Natural killer cell treated with Interleukin-12 subunit alpha and Interleukin-12 subunit beta and Interleukin-15 and Interleukin-18, amount 100 ng/mL, for 72 hours (primary cell): Measurements from ENCODE around the gene PRRX1. TPM values are rescaled to one million over a fixed set of nuclear protein-coding genes. Genes with fewer than 3 reads are reported as not detected.

Source experiments
- ATAC-seq, 2 donors: fragments of 150-1000 bp; cut with Tn5 transposase in 1 of 2; sonication (Bioruptor Pico), chemical (Tn5 transposase) in 1 of 2; 2 replicates each; pipeline ENCODE4 v1.10.0; 2021
- DNase-seq: peaks from one replicate; pipeline ENCODE4 v3.0.0; 2022; ENCODE audit warnings: low spot score
- H3K27ac Mint-ChIP-seq, 2 donors: 1 replicate in 1 of 2; 2 replicates in 1 of 2; pipeline ENCODE4 v1.8.0; 2022; ENCODE audit warnings: mixed read lengths in 2 of 2, mild to moderate bottlenecking in 1 of 2, moderate library complexity in 1 of 2
- H3K27me3 Mint-ChIP-seq, 2 donors: 1 replicate in 1 of 2; 2 replicates in 1 of 2; pipeline ENCODE4 v1.8.0; 2022; ENCODE audit warnings: mixed read lengths in 2 of 2
- H3K36me3 Mint-ChIP-seq: one replicate; pipeline ENCODE4 v1.8.0; 2022; ENCODE audit warnings: mixed read lengths
- H3K4me1 Mint-ChIP-seq, 2 donors: 1 replicate in 1 of 2; 2 replicates in 1 of 2; pipeline ENCODE4 v1.8.0; 2022; ENCODE audit warnings: low read depth in 2 of 2, mixed read lengths in 2 of 2, mild to moderate bottlenecking in 1 of 2
- H3K4me3 Mint-ChIP-seq: one replicate; pipeline ENCODE4 v1.8.0; 2022; ENCODE audit warnings: mixed read lengths
- H3K9me3 Mint-ChIP-seq: 2 replicates; pipeline ENCODE4 v1.8.0; 2022; ENCODE audit warnings: mixed read lengths
- total RNA-seq, 2 donors: library from RNA; stranded (reverse); gene quantifications; one replicate each; pipeline ENCODE4 v1.2.3, GENCODE V29; 2022

Gene PRRX1
- total RNA-seq, 2 donors from 2014 or later = not detected

DNA sequence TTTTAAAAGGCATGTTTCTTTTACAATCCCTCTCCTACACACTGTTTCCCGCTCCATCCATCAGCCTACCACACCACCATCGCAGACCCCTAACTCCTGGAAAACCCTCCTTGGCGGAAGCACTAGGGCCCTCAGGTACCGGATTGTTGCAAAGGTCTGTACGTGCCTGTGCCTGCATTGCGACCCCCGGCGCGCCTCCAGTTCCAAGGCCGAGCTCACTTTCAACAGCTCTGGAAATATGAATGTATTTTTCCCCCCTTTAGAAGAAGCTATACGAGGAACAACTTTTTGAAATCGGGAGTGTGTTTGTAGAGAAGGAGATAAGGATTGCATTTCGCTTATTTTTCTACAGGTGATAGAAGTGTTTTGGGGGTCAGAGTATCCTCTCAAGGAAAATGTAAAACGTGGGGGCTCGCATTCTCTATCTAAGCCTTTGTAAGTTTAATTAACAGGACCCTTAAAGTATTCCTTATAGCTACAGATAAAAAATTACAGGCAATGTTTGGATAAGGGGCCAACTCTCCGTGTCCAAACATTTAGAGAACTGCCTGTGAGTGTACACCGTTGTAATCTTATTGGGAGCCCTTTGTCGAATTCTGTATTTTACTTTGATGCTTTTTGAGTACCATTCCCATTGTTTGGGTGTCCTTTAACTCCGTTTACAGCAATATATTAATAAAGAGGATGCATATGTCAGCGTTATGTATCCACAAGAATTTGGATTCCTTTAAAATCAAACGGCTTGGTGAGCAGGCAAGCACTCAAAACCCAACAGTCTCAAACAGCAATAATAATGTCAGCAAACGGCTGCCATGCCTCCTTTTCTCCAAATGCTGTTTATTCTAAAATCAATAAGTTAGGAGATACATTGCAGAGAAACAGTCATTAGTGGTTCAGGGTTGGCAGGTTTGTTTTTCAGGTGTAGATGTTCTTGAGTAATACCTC lies 5.9 kb downstream of the PRRX1 start:
- ATAC-seq = no peak
- H3K27ac Mint-ChIP-seq = no peak overlapping the region

DNA sequence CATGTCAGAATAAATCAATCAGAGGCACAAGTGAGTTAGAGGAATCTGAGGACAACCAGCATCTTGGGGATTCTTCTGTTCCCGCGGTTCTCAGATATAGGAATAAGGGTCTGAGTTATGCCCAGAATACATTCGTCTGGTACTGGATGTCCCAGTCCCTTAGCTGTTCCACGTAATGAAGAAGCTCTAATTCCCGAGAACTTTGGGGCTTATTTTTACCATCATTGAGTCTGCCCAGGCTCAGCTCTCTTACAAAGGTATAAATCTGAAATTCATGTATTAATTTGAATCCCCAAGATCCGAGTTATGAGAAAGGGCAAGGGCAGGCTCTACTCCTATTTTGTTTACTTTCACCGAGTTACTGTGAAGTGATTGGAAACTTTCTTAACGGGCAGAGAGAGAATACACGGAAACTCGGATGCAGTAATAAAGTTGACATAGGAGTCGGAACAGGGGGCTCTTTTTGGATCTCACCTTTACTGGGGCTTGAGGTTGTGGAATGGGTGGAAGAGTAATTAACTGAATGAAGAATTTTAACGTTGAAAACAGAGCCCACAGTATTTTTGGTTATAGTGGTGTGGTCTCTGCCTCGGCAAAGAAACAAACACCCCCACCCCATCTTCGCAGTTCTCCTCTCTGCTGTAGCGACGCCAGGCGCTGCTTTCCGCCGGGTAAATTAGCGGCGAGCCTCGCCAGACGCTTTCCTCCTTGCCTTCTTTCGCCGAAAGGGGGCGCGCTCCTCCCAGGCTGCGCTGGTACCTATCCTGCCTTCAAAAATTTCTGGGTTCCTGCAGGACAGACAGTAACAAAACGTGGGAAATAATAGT lies 7.1 kb downstream of the PRRX1 start:
- Mint-ChIP-seq H3K4me3 (no peak overlapping the region), H3K27me3 (peaks cover 62 to 85% of the 10 kb centered on the region in 2 donors), H3K27ac (no peak overlapping the region), H3K4me1 (peaks cover 0 to 7% of the 10 kb centered on the region in 2 donors), H3K36me3 (peaks cover 5% of the 10 kb centered on the region), H3K9me3 (no peaks in the 10 kb centered on the region)
- DNase-seq = no peak
- ATAC-seq = no peak

More for the DNA sequence above, 5.9 kb downstream of the PRRX1 start:
- H3K4me1 Mint-ChIP-seq = peaks cover 3 to 7% of the 10 kb centered on the region in 2 donors
- DNase-seq = no peak
- H3K9me3 Mint-ChIP-seq = no peaks in the 10 kb centered on the region
- H3K4me3 Mint-ChIP-seq = no peak overlapping the region
- H3K27me3 Mint-ChIP-seq = peaks cover 71 to 89% of the 10 kb centered on the region in 2 donors
- peaks cover 5% of the 10 kb centered on the region for H3K36me3 Mint-ChIP-seq

DNA sequence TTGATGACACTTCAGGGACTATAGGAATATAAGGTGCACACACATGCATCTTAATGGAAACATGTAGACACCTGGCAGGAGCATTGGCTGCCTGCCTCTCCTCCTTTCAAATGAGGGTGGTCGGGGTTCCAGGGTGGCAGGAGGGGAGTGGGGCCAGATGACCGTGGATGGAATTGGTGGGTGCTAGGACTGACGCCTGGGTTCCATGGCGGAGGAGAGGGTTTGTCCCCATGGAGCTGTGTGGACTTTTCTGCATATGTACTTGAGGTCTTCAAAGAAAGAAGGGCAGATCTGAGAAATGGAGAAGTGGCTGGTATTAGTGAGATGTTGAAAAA lies 7.7 kb downstream of the PRRX1 start:
- H3K36me3 Mint-ChIP-seq = peaks cover 5% of the 10 kb centered on the region
- H3K4me3 Mint-ChIP-seq = no peak overlapping the region
- no peak overlapping the region for H3K27ac Mint-ChIP-seq
- peaks cover 0 to 4% of the 10 kb centered on the region in 2 donors for H3K4me1 Mint-ChIP-seq
- ATAC-seq (no peak), DNase-seq (no peak)
- H3K27me3 Mint-ChIP-seq = peaks cover 59 to 83% of the 10 kb centered on the region in 2 donors
- no peaks in the 10 kb centered on the region for H3K9me3 Mint-ChIP-seq

DNA sequence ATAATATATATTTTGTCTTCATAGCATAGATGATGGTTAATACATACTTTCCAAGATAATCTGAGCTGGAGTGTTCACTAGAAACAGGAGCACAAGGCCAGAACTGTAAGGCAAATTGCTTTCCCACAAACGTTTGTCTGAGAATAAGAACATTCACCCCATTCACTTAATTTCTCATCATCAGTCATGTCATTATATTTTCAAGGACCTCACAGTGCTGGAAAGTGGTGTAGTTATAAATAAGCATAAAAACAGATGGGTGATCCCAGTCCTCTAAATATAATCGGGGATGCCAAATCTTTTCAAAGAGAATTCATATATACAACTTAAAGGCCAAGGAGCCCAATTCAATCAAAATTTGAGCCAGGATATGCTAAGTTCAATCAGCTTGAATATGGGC lies 8.4 kb downstream of the PRRX1 start:
- DNase-seq (no peak), ATAC-seq (no peak)
- Mint-ChIP-seq H3K27ac (no peak overlapping the region), H3K4me1 (no peaks in the 10 kb centered on the region), H3K4me3 (no peak overlapping the region), H3K9me3 (no peaks in the 10 kb centered on the region), H3K27me3 (peaks cover 52 to 79% of the 10 kb centered on the region in 2 donors), H3K36me3 (peaks cover 5% of the 10 kb centered on the region)

DNA sequence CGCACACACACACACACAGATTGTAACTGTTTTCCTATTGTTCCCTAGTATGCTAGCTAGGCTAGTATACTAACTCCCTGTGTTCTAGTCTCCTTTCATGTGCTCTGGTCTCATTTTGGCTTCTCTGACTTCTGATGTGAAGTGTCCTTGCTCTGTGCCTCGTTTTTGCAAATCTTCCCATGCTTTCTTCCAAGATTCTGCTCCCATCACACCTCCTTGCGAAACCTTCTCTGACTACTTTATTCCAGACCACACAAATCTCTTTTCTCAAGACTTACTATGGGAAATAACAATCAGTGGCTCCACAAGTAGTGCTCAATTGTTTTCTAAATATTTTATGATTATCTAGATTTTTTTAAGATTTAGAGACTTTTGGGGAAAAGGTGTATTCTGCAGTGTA lies 10.3 kb downstream of the PRRX1 start:
- peaks cover 5% of the 10 kb centered on the region for H3K36me3 Mint-ChIP-seq
- H3K9me3 Mint-ChIP-seq = no peaks in the 10 kb centered on the region
- DNase-seq (no peak), ATAC-seq (no peak)
- no peaks in the 10 kb centered on the region for H3K4me1 Mint-ChIP-seq
- H3K27ac Mint-ChIP-seq = no peak overlapping the region
- peaks cover 39 to 79% of the 10 kb centered on the region in 2 donors for H3K27me3 Mint-ChIP-seq
- no peak overlapping the region for H3K4me3 Mint-ChIP-seq

GRCh38 chr1:170674986-170675385 lies 11.1 kb downstream of the PRRX1 start:
- ATAC-seq (no peak), DNase-seq (no peak)
- Mint-ChIP-seq H3K9me3 (no peaks in the 10 kb centered on the region), H3K27me3 (peaks cover 33 to 71% of the 10 kb centered on the region in 2 donors), H3K27ac (no peak overlapping the region), H3K4me1 (no peaks in the 10 kb centered on the region), H3K36me3 (no peaks in the 10 kb centered on the region), H3K4me3 (no peak overlapping the region)

DNA sequence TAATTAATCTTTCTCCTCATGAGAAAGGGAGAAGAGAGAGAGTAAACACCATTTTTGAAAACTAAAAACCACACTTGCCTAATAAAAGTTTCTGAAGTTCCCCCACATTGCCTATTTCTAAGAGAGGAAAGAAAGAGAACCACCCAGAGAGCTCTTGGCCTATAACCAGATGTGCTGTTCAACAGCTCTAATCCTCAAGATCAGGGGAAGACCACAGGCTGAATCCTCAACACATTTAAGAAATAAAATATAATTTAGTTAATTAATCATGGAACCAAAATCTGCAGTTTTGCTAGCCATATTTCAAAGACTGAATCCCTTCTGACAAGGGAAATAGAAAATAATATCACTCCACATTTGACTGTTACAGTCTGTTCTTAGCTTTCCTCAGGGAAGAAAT lies 11.9 kb downstream of the PRRX1 start:
- H3K36me3 Mint-ChIP-seq = no peaks in the 10 kb centered on the region
- H3K9me3 Mint-ChIP-seq = no peaks in the 10 kb centered on the region
- H3K4me3 Mint-ChIP-seq = no peak overlapping the region
- peaks cover 26 to 63% of the 10 kb centered on the region in 2 donors for H3K27me3 Mint-ChIP-seq
- DNase-seq (no peak), ATAC-seq (no peak)
- H3K27ac Mint-ChIP-seq = no peak overlapping the region
- no peaks in the 10 kb centered on the region for H3K4me1 Mint-ChIP-seq

DNA sequence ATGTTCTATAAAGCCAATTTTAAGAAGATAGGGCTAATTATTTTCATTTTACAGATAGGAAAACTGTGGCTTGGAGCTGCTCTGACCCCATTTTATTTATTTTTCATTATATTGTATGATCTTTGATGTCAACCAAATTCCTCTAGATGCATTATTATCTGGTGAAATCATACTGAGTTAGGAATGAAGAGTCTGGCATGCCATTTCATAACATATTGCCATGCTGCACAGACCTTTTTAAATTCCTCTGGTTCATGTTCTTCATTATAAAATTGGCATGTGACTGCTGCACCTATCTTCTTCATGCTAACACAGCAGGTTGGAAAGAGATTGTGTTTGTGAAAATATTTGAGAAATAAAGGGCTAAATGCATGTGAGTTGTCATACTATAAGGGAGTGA lies 12.7 kb downstream of the PRRX1 start:
- Mint-ChIP-seq H3K27ac (no peak overlapping the region), H3K27me3 (peaks cover 18 to 55% of the 10 kb centered on the region in 2 donors), H3K4me1 (no peaks in the 10 kb centered on the region), H3K4me3 (no peak overlapping the region), H3K9me3 (no peaks in the 10 kb centered on the region), H3K36me3 (no peaks in the 10 kb centered on the region)
- ATAC-seq (no peak), DNase-seq (no peak)

DNA sequence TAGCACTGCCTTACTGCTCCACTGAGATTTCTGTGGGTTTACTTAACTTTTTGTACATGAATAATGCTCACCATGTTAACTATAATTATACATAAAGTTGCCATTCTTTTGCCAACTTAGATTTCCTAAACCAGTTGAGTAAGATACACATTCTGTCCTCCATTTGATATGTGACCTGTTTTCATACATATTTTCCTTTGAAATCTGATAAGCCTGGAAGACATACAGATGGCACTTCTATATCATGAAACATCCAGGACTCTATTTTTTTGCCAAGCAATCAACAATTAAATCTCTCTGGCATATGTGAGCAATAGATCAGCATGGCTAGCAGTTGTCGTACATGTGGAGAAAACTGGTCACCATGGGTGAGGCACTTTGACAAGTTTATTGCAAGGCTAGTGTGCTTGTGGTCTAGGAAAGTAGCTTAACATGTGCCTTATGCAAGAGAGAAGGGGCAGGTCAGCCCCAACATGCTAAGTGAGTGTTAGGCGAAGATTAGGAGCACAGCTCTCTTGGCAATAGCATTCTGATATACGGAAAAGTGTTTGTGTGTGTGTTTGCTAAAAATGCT lies 14.2 kb downstream of the PRRX1 start:
- Mint-ChIP-seq H3K27me3 (peaks cover 19 to 57% of the 10 kb centered on the region in 2 donors), H3K4me1 (no peaks in the 10 kb centered on the region), H3K36me3 (no peaks in the 10 kb centered on the region), H3K4me3 (no peak overlapping the region), H3K27ac (no peak overlapping the region), H3K9me3 (no peaks in the 10 kb centered on the region)
- ATAC-seq (no peak), DNase-seq (no peak)

DNA sequence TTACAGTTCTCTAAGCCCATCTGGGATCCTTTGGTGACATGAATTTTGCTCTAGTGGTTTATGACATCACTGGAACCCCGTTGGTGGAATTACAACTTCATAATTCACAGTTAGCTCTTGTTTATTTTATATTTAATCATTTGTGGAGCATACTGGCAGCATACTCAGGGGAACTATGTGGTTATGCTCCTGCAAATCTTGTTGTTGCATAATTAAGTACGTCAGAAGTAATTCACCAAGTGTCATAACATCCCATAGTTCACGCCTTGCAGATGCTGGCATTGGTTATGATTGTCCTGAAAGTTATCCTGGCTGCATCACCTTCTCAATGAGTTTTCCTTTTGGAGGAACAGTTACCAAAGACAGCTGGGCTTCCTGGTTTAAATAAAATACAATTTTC lies 16.5 kb downstream of the PRRX1 start:
- no peaks in the 10 kb centered on the region for H3K9me3 Mint-ChIP-seq

DNA sequence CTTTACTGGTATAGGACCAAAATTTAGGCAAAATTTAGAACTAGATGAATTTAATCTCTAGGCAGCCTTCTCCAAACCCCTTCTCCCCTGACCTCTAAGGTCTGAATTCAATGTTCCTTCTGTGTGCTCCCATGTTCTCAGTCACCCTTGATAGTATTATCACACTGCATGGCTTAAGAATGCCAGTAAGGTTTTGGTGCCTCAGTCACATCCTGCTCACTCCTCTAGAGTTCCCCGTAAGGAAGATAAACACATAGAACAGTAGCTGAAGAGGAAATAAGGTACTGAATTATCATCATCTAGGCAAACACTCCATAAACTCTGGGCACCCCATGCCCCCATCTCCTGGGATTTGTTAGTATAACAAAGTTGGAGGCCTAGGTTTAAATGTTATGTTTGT lies 18.2 kb downstream of the PRRX1 start:
- Mint-ChIP-seq H3K4me3 (no peak overlapping the region), H3K4me1 (no peaks in the 10 kb centered on the region), H3K27me3 (peaks cover 12 to 55% of the 10 kb centered on the region in 2 donors), H3K27ac (no peak overlapping the region), H3K36me3 (no peaks in the 10 kb centered on the region), H3K9me3 (no peaks in the 10 kb centered on the region)
- DNase-seq = no peak
- no peak for ATAC-seq

More for the DNA sequence above, 16.5 kb downstream of the PRRX1 start:
- Mint-ChIP-seq H3K27me3 (peaks cover 12 to 50% of the 10 kb centered on the region in 2 donors), H3K36me3 (no peaks in the 10 kb centered on the region), H3K27ac (no peak overlapping the region), H3K4me1 (no peaks in the 10 kb centered on the region), H3K4me3 (no peak overlapping the region)
- DNase-seq (no peak), ATAC-seq (no peak)

DNA sequence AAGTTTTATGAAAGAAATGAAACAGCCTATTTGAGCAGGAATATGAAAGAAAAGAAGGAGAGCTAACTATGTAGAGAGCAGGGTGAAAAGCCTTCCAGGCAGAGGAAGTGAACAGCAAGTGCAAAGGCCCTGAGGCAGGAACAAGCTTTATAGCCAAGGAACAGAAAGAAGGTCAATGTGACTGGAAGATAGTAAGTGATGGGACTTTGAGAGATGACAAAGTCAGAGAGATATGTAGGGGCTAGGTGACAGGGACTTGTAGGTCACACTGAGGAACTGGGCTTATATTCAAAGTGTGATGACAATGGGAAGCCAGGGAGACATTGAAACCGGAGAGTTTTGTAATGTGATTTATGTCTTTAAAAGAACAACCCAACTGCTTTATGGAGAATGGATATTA lies 18.9 kb downstream of the PRRX1 start:
- Mint-ChIP-seq H3K27me3 (peaks cover 15 to 56% of the 10 kb centered on the region in 2 donors), H3K4me3 (no peak overlapping the region), H3K36me3 (no peaks in the 10 kb centered on the region), H3K4me1 (no peaks in the 10 kb centered on the region), H3K9me3 (no peaks in the 10 kb centered on the region), H3K27ac (no peak overlapping the region)
- DNase-seq (no peak), ATAC-seq (no peak)

DNA sequence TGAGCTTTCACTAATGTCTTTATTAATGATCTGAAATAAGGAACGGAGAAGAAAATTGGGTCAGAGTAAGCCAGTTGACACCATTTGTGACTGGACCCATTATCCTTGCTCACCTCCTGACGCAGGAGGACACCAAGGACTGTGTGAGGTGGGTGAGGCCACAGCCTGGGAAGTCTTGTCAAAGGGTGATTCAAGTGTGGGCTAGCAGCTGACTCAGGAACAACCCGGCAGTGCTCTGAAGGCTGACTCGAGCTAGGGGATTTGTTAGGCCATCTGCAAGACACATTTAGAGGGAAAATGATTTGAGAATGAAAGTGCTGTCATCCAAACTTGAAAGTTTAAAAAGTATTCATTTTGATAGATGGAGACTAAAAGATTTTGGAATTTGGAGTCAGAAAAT lies 21.2 kb downstream of the PRRX1 start:
- no peaks in the 10 kb centered on the region for H3K9me3 Mint-ChIP-seq
- H3K27me3 Mint-ChIP-seq = peaks cover 16 to 53% of the 10 kb centered on the region in 2 donors
- ATAC-seq (no peak), DNase-seq (no peak)
- H3K27ac Mint-ChIP-seq = no peak overlapping the region
- no peaks in the 10 kb centered on the region for H3K36me3 Mint-ChIP-seq
- no peaks in the 10 kb centered on the region for H3K4me1 Mint-ChIP-seq
- H3K4me3 Mint-ChIP-seq = no peak overlapping the region

DNA sequence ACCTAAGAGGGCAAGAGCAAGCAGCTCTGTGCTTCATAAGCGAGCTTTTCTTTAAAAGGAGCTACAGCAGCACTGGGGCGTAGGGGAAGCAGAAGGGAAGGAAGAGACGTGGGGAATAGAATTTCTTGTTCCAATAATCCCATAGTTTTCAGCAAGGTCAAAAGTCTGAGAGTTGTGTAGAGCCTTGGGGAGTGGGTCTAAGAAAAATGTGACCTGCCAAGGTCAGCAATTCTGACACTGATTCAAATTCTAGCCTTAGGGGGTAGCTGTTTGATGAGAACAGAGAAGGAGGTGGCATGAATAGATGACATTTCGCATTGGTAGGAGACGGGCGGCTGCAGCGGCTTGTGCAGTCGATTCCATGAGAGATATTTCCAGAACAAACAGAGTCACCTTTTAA lies 22.4 kb downstream of the PRRX1 start:
- no peak for DNase-seq
- Mint-ChIP-seq H3K27ac (no peak overlapping the region), H3K9me3 (no peaks in the 10 kb centered on the region), H3K4me3 (no peak overlapping the region), H3K36me3 (no peaks in the 10 kb centered on the region), H3K4me1 (no peaks in the 10 kb centered on the region), H3K27me3 (peaks cover 16 to 53% of the 10 kb centered on the region in 2 donors)
- no peak for ATAC-seq
